Measurements from ENCODE around the gene ZBTB20.

DNA sequence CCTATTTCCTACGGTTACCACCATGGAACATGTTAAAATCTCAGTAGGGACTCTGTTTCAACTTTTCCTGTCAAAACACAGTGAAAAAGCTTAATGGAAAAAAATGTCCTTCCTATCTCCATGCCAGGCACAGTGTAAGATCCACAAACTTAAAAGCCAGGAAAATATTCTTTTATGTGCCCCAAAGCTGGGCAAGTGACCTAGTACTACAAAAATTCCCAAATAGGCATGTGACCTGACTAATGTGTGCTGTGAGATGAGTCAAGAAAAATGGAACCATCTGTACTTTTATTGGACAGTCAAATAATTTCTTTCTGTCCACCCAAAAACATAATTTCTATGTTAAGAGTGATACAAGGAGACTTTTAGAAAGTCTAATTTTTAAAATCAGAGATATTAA lies 406.0 kb downstream of the ZBTB20 start:
- TF ChIP-seq POLR2AphosphoS5 (IDR thresholded peaks at IDR 0.05; ENCODE audit: low read depth, low read length) (no peak), TAF1 (IDR thresholded peaks at IDR 0.05; ENCODE audit: borderline replicate concordance, insufficient read depth, low read length) (no peak)
- TF ChIP-seq, protein P1, sequence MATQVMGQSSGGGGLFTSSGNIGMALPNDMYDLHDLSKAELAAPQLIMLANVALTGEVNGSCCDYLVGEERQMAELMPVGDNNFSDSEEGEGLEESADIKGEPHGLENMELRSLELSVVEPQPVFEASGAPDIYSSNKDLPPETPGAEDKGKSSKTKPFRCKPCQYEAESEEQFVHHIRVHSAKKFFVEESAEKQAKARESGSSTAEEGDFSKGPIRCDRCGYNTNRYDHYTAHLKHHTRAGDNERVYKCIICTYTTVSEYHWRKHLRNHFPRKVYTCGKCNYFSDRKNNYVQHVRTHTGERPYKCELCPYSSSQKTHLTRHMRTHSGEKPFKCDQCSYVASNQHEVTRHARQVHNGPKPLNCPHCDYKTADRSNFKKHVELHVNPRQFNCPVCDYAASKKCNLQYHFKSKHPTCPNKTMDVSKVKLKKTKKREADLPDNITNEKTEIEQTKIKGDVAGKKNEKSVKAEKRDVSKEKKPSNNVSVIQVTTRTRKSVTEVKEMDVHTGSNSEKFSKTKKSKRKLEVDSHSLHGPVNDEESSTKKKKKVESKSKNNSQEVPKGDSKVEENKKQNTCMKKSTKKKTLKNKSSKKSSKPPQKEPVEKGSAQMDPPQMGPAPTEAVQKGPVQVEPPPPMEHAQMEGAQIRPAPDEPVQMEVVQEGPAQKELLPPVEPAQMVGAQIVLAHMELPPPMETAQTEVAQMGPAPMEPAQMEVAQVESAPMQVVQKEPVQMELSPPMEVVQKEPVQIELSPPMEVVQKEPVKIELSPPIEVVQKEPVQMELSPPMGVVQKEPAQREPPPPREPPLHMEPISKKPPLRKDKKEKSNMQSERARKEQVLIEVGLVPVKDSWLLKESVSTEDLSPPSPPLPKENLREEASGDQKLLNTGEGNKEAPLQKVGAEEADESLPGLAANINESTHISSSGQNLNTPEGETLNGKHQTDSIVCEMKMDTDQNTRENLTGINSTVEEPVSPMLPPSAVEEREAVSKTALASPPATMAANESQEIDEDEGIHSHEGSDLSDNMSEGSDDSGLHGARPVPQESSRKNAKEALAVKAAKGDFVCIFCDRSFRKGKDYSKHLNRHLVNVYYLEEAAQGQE (IDR thresholded peaks at IDR 0.05; ENCODE audit: insufficient read depth in 1 of 2, low read depth in 2 of 2, low read length in 2 of 2): no peak
